Esophagus squamous epithelium (tissue), 5 donors: Measurements from ENCODE around the gene TNIP3. TPM values are rescaled to one million over a fixed set of nuclear protein-coding genes. Genes with fewer than 3 reads are reported as not detected.
"Not testable (repeated sequence)": the region's sequence is repeated elsewhere in the genome, so short reads cannot be mapped to it uniquely, and the experiment has no call there.

Source experiments
- DNase-seq: peaks from one replicate; lab custom pipeline; 2025; lab: John Stamatoyannopoulos, UW
- H3K27ac ChIP-seq, 4 donors: fragments of 200-600 bp; sonication (generic); one replicate each; pipeline ENCODE4 v1.5.1; 2016 to 2019; ENCODE audit warnings: mild to moderate bottlenecking in 1 of 4
- H3K27me3 ChIP-seq, 4 donors: fragments of 200-600 bp; sonication (generic); 1 replicate in 3 of 4; 2 replicates in 1 of 4; pipeline versions ENCODE4 v1.5.1 to v1.6.0; 2017 to 2021; ENCODE audit warnings: antibody characterized with exemption in 1 of 4
- H3K36me3 ChIP-seq, 3 donors: fragments of 200-600 bp; sonication (generic); one replicate each; pipeline ENCODE4 v1.5.1; 2016 to 2019
- H3K4me1 ChIP-seq, 3 donors: fragments of 200-600 bp; sonication (generic); one replicate each; pipeline ENCODE4 v1.5.1; 2017 to 2019
- H3K4me3 ChIP-seq, 4 donors: fragments of 200-600 bp; sonication (generic); 1 replicate in 3 of 4; 2 replicates in 1 of 4; pipeline ENCODE4 v1.5.1; 2016 to 2019; ENCODE audit warnings: mild to moderate bottlenecking in 2 of 4, moderate library complexity in 1 of 4
- H3K9me3 ChIP-seq, 3 donors: fragments of 200-600 bp; sonication (generic); one replicate each; pipeline ENCODE4 v1.5.1; 2016 to 2019
- POLR2A ChIP-seq, 4 donors: fragments of 450-650 bp; IDR thresholded peaks; one replicate each; pipeline ENCODE4 v1.6.1; 2017; ENCODE audit warnings: antibody characterized with exemption in 4 of 4, mild to moderate bottlenecking in 4 of 4, moderate library complexity in 3 of 4
- WGBS, 2 donors: methylation state at CpG; one replicate each; pipeline ENCODE4 v1.1.5; 2018; 5-methylcytosine and 5-hydroxymethylcytosine counted together
- intact Hi-C: fragments of 100-400 bp; cut with DNase I; formaldehyde crosslinking; loops from one replicate; pipeline ENCODE4 v1.15.0; 2022
- total RNA-seq, 4 donors: library from RNA; depleted of rRNA; stranded (reverse); fragments of >200 nt; gene quantifications; one replicate each; pipeline ENCODE4 v1.1.0, GENCODE V29; 2016
- TF ChIP-seq, protein P1 (sequence below), 6 experiments: fragments of 450-650 bp in 4 of 6; fragments of 200-600 bp in 2 of 6; sonication (generic) in 2 of 6; IDR thresholded peaks; one replicate each; pipeline ENCODE4 v1.5.1; 2016 to 2019; ENCODE audit warnings: antibody characterized with exemption in 6 of 6, mild to moderate bottlenecking in 4 of 6, moderate library complexity in 4 of 6
- donor health status: DM: yes; HTN: yes; CAD: no.

The TNIP3 gene
- total RNA-seq, 4 donors from 2014 or later = 0.15 to 6.5 (median 2.5) TPM

DNA sequence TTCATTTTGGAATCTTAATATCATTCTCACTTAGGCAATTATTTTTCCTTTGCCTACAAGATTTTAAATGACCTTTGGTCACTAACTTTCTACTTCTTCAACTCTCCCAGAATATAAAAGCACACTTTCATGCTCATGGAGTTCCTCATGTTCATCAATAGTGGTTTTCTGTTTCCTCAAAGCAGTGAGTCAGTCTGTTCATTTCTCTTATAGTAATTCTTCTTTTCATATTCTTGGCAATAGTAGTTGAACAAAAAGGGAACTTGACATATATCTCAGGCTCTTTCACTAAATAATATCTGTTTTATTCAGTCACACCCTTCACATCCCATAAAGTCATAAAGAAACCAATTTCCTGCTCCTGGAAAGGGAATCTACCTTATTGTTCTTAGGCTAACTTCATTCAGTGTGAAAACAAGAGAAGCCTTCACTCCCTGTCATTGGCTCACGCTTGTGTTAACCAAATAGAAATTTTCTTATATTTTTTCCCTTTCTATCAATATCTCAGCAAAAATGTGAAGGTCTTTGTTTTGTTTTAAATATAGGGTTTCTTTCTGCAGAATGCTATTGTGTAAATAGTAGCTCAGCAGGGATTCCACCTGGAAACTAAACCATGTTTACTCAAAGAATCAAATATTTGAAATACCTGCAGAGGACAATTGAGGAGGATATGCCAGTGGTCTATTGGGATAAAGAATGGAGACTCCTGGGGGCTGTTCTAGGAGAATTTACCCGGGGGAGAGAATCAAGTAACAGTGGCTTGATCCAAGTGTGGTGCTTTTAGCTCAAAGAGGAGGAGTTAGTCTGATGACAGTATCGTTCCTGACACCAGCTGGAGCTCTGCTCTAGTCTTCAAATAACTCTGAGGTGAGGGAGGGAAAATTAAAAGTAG is 13.4 kb upstream of the TNIP3 start:
- no peaks in the 10 kb centered on the region for H3K27me3 ChIP-seq
- WGBS, 2 donors = 45 to 48% methylated on average over 3 of the region's 3 CpGs
- intact Hi-C loops = no loop called here
- no peak overlapping the region for H3K4me3 ChIP-seq
- no peaks in the 10 kb centered on the region for H3K36me3 ChIP-seq
- H3K4me1 ChIP-seq = no peaks in the 10 kb centered on the region
- H3K9me3 ChIP-seq = no peaks in the 10 kb centered on the region
- no peak for DNase-seq
- TF ChIP-seq, protein P1, sequence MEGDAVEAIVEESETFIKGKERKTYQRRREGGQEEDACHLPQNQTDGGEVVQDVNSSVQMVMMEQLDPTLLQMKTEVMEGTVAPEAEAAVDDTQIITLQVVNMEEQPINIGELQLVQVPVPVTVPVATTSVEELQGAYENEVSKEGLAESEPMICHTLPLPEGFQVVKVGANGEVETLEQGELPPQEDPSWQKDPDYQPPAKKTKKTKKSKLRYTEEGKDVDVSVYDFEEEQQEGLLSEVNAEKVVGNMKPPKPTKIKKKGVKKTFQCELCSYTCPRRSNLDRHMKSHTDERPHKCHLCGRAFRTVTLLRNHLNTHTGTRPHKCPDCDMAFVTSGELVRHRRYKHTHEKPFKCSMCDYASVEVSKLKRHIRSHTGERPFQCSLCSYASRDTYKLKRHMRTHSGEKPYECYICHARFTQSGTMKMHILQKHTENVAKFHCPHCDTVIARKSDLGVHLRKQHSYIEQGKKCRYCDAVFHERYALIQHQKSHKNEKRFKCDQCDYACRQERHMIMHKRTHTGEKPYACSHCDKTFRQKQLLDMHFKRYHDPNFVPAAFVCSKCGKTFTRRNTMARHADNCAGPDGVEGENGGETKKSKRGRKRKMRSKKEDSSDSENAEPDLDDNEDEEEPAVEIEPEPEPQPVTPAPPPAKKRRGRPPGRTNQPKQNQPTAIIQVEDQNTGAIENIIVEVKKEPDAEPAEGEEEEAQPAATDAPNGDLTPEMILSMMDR (IDR thresholded peaks at IDR 0.05) = no peak
- no peak overlapping the region for H3K27ac ChIP-seq

DNA sequence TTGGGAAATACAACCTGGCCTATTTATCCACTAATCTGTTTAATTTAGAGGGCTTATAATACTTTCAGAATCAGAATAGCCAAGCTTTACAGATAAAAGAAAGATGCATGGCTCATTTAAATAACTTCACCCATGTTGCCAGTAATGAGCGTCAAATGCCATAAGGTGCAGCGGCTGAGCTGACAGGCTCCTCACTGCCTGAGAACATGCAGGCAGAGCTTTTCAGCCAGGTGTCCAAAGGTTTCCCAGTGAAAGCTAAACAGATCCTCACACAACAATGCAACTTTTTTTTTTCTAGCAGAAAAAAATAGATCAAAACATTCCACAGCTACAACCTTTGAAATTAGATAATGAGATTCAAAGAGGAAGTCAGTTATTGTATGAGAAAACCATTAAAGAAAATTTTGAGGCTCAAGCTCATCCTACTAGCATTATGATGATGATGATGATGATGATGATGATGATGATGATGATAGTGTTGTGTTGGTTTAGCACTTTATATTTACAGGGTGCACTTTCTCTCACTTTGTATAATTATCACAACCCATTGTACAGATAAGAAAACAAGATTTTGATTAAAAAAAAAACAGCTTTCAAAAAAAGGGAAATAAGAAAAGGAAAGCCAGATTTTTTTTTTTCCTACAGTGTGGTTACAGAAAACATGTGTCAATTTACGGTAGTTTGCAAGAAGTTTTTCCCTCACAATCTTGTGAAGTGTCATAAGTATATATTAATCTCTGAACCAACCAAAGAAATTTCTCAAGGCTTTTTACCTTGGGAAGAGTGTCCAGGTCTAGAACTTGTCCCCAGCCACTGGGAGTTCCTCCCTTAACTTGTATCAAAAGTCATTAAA is 12.2 kb upstream of the TNIP3 start:
- Histone ChIP-seq H3K27ac (no peak overlapping the region), H3K4me1 (no peaks in the 10 kb centered on the region), H3K27me3 (no peaks in the 10 kb centered on the region), H3K9me3 (no peaks in the 10 kb centered on the region), H3K4me3 (no peak overlapping the region), H3K36me3 (no peaks in the 10 kb centered on the region)
- 48 to 80% methylated on average over 3 of the region's 3 CpGs for WGBS, 2 donors
- no peak for TF ChIP-seq POLR2A (IDR thresholded peaks at IDR 0.05)
- TF ChIP-seq, protein P1 (IDR thresholded peaks at IDR 0.05) = no peak
- DNase-seq = no peak
- intact Hi-C loops = no loop called here

DNA sequence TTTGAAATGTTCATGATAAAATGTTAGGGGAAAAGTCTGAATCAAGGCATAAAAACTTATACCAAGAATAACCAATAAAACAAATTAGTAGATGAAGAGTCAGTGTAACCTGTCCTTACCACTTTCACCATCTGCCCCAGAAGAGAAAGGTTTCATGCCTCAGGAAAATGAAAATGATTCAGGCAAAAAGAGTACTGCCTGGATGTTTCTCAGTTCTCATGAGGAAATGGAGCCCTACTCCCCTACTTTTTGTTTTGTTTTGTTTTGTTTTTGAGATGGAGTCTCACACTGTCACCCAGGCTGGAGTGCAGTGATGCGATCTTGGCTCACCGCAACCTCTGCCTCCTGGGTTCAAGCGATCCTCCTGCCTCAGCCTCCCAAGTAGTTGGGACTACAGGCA is 7.4 kb upstream of the TNIP3 start:
- 91 to 97% methylated on average over 3 of the region's 3 CpGs for WGBS, 2 donors
- H3K4me3 ChIP-seq, H3K9me3 ChIP-seq, H3K36me3 ChIP-seq, H3K4me1 ChIP-seq, H3K27ac ChIP-seq, H3K27me3 ChIP-seq, intact Hi-C loops, DNase-seq: not testable (repeated sequence)

DNA sequence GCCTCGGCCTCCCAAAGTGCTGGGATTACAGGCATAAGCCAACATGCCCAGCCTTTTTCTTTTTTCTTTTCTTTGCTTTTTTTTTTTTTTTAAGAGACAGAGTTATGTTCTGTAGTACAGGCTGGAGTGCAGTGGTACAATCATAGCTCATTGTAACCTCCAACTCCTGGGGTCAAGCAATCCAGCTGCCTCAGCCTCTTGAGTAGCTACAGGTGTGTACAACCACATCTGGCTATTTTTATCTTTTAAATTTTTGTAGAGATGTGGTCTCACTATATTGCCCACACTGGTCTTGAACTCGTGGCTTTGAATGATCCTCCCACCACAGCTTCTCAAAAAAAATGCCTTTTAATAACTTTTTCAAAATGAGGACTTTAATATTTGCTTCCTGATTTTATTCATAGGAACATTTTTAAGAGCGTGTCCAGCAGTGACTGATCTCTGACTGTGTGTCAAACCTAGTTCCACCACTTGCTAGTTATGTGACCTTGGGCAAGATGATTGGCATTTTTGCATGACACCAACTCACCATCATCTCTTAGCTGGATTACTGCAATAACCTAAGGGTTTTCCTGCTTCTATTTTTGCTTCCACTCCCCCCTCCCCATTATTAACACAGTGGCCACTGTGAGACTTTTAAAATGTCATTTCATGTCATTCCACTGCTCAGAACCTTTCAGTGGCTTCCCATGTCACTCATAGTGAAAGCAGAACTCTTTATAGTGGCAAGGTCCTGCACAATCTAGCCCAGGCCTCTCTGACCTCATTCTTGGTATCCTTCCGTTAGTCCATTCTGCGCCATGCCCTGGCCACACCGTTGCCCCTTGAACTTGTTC is 4.5 kb upstream of the TNIP3 start:
- Histone ChIP-seq H3K4me1 (peaks cover 0 to 10% (median 9%) of the 10 kb centered on the region in 3 donors), H3K9me3 (no peaks in the 10 kb centered on the region), H3K36me3 (no peaks in the 10 kb centered on the region), H3K27ac (no peak overlapping the region), H3K4me3 (no peak overlapping the region), H3K27me3 (no peaks in the 10 kb centered on the region)
- WGBS, 2 donors = 72 to 80% methylated on average over 6 of the region's 6 CpGs
- TF ChIP-seq, protein P1 (IDR thresholded peaks at IDR 0.05) = no peak
- no peak for TF ChIP-seq POLR2A (IDR thresholded peaks at IDR 0.05)
- no peak for DNase-seq
- intact Hi-C loops = no loop called here

DNA sequence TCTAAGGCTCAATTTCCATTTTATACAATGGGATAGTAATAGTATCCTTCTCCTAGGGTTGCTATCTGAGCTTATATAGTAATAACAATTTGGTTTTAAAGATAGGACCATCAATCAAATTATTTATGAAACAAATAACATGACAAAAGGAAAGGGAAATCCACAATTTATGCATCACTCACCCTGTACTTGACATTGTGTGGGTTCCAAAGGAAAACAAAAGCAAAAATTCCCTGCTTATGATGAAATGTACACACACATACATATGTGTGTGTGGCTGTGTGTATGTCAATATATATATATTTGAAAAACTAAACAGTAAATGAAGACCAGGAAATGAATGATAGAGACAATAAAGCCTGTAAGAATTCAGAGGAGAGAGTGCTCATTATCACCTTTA is 2.9 kb upstream of the TNIP3 start:
- no peak for DNase-seq
- Histone ChIP-seq H3K36me3 (no peaks in the 10 kb centered on the region), H3K4me3 (no peak overlapping the region), H3K27me3 (no peaks in the 10 kb centered on the region), H3K9me3 (no peaks in the 10 kb centered on the region), H3K4me1 (peaks cover 0 to 10% (median 9%) of the 10 kb centered on the region in 3 donors), H3K27ac (no peak overlapping the region)
- TF ChIP-seq, protein P1 (IDR thresholded peaks at IDR 0.05) = no peak
- TF ChIP-seq POLR2A (IDR thresholded peaks at IDR 0.05) = no peak
- intact Hi-C loops = no loop called here
